SKM-1 treated with dmso at 0.1 percent for 144 hours (cell line): ENCODE results near the gene EARS2.
A peak's percentile ranks its signal among the peaks of the same experiment; 100 is the strongest.

ENCODE experiments used
- DNase-seq: peaks from one replicate; lab custom pipeline; 2025; ENCODE audit not compliant: unreplicated experiment; lab: John Stamatoyannopoulos, UW

EARS2 gene

DNA sequence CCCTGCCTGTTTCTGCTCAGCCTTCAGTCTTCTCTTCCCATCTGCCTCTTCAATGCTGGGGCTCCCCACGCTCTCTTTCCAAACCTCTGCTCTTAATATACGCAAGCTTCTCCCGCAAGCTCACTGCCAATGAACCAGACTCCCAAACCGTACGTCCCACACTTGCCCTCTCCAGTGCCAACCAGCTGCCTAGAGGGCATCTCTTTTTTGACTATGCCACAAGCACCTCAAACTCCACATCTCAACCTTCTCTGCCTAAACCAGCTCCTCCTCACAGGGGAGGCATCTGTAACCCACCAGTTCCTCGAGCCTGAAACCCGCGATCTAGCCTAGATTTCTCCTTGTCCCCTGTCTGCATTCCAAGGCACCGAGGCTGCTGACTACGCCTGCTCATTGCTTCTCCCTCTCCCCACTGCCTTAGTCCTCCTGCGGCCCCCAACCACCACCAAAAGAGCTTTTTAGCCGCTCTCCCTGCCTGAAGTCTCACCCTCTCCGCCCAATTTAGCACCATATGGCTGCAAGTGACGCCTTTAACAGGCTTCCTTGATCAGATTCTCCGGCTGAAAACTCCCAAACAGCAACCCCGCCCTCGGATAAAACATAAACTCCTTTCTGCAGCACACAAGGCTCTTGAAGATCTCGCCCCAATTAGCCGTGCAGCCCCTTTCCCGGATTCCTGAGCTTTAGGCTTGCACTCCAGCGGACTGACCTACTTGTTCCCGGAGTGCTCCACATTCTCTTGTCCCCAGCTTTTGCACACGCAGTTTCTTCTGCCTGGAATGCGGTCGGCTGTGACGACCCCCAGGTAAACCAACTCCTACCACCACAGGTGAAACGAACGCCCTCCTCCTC, 48.3 kb downstream of the EARS2 start:
- peak; percentile 52 for DNase-seq

DNA sequence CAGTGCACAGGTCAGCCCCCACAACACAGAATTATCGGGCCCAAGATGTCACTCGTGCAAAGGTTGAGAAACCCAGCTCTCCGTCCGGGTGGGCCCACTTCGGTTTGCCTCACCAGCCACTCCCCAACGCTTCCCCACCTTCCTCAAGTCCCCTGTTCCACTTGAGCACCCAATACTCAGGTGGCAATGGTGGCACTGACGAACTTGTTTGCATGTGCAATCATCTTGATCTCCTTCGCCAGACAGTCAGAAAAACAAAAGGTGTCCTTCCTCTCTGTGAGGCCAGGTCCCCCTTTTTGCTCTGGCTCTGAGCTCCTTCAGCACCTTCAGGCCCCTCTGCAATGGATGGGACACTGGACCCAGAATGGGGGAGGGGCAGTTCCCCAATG, 50.5 kb downstream of the EARS2 start:
- no peak for DNase-seq

DNA sequence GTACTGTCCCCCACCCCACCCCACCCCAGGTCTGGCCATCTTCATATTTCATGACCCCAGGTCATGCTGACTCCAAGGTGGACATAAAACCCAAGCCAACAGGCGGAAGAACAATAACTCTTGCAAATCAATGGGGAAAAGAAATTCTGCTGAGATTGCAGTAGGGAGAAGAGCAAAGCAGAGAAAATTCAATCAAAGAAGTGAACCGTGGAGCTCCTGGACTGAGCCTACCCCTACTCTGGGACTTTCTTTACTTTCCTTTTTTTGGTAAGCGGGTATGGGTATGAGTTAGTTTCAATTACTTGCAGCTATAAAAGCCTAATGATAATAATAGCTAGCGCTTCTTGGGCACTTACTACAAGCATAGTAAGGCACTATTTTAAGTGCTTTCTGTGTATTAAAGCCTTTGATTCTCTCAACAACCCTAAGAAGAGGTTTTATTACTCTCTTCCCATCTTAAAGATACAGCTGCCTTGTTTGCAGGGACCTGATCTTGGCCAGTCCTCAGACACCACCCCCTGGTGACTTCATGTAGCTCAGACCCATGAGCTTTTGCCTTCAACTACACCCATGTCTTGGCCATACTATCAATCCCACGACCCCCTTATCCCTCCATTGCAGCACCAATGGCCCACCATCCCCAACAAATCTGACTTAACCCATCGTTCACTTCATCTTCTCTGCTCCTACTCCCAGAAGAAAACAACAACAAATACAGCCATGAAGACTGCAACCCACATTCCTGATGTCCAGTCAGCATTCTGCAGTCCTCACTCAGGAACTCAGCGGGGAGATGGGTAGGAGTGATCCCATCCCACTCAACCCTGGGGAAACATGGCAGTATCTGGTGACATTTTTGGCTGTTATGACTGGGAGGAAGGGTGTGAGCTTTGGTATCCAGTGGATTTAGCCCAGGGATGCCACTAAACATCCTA, 51.2 kb downstream of the EARS2 start:
- no peak for DNase-seq

DNA sequence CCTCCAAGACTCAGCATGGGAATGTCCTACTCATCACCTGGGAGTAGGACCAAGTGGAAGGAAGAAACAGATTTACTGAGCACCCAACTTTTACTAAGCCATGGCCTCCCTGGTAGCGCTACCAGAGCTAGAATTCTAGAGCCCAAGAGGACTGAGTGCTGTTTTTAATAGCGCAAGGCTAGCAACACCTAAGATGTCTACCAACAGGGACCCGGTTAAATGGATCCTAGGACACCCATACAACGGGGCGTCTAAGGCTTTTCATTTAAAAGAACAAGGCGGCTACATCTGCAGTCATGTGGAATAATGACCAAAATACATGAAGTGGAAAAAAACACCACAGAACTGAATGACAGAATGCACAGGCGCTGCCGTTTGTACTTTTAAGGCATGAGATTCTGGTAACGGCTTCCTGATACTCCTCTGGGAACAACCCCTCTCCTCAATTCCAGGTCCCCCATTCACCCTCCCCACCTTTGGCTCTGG, 51.9 kb downstream of the EARS2 start:
- DNase-seq: no peak

DNA sequence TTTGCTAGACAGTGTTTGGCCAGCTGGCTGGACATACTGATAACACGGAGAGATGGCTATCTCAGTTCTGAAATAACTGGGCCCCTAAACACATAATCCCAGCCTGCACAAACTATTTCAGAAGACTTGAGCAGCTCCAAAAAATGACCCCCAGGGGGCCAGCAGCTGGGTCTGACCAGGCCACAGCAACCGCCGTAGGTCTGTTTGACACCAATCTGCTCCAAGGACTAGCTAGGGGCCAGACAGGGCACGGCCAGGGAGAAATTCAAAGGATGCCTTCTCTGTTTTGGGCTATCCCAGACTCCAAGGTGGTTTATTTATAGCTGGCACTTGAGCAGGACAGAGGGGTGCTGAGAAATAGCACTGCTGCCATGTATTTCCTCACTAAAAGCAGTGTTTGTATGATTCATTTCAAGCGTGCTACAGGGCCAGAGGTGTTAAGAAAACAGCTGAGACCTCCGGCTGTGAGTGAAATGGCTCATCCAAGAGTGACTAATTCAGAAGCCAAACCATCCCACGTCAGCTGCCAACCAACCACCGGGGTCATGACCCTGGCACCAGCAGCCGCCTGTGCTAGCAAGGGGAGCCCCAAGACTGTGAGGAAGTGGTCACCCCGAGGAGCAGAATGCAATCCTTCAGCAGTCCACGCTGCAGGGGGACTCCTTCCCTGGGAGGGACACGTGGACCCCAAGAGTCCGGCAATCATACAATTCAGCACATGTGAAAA, 52.5 kb downstream of the EARS2 start:
- no peak for DNase-seq

DNA sequence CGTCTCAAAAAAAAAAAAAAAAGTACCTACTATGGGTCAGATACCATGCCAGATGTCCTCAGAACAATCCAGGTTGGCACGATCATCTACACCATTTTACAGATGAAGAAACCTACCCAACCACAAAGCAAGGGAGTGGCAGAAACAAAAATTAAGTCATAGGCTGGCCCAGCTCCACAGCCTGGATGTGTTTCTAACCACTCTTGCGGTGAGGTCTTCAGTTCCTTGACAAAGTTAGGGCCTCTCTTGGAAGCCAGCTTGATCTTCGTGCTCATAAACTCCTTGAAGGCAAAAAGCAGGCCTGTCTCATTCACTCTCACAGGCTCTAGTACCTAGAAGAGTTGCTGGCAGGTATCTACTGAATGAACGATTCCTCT, 53.1 kb downstream of the EARS2 start:
- no peak for DNase-seq

DNA sequence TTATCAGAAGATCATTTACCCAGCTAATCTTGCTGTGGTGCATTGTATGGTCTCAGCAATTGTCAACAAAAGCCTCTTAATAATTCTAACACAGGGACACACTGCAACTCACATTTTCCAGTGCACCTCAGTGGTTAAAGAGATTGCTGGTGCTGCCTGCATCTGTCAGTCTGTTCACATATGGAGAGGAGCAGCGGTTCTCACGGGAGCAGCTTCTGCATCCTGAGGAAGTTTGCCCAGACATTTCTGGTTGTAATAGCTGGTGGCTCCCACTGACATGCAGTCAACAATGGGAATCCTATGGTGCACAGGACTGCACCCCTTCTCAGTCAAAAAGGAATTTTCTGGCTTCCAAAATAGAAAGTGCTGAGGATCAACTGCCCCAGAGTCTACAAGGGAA, 54.7 kb downstream of the EARS2 start:
- no peak for DNase-seq

DNA sequence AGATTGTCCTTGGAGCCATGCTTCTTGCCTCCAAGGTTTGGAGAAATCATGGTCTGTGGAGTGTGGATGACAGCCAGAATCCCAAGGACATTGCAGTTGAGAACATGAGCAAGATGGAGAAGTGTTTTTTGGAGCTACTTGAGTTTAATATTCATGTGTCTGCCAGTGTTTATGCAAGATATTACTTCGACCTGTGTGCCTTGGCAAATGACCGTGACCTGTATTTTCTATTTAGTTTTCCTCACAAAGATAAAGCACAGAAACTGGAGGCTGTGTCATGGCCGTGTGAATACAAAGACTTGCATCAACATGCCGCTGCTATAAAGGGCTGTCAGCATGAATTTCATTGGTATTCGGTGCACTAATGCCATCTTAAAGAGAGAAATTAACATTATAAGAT, 55.9 kb downstream of the EARS2 start:
- DNase-seq: no peak

DNA sequence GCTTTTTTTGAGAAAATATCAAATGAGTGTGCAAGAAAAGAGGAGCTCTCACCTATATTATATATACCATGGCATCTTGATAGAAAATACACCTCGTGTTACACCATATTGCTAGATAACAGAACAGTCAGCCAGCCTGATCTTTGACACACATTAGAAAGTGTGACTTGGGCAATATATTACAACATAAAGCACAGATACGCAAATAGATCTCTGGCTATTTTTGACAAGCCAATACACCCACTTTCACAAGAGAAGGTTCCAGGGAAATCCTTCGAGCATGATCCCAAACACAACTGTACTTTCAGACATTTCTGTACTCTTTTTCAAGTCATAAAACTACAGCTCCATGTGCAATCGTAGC, 56.3 kb downstream of the EARS2 start:
- DNase-seq: no peak

DNA sequence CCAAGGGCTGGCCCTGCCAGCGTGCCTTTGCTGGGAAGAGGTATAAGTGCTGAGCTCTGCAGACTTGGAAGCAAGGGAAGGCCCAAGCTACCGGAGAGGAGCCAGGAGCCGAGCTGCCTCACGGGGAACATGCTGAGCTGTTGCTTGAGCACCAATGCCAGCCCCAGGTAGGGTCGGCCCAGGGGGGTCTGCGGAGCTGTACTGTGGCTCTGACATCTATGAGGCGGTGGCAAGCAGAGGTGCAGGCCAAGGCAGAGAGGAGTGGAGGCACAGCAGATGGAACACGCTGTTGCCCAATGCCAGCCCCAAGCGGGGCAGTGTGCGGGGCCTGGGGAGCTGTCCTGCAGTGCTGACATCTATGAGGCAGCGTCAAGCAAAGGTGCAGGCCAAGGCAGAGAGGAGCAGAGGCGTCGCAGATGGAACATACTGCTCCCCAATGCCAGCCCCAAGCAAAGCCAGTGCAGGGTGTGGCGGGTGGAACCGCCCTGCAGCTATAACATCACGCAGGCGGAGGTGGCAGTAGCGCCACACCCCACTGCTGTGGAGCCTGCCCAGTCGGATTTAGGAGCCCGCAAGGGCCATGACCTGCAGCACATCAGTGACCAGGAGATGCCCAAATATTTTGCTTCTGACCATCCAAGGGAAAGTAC, 56.8 kb downstream of the EARS2 start:
- DNase-seq: no peak

DNA sequence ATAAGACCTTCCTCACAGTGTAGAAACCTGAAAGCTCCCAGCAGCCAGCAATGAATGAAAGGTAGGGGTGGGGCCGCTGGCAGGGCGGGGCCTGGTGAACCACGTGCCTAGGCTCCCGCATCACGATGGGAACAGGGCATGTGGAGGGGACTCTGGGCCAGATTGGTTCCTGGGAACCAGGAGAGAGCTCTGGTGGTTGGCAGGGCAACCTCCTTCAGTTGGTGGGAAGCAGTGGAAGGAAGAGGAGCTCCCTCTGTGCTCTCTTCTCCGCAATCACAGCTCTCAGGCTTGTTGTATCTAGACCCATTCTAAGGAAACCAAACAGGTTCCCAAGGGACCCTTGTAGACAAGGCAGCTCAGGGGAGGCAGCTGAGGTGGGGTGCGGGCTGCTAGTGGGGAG, 57.3 kb downstream of the EARS2 start:
- DNase-seq: no peak

DNA sequence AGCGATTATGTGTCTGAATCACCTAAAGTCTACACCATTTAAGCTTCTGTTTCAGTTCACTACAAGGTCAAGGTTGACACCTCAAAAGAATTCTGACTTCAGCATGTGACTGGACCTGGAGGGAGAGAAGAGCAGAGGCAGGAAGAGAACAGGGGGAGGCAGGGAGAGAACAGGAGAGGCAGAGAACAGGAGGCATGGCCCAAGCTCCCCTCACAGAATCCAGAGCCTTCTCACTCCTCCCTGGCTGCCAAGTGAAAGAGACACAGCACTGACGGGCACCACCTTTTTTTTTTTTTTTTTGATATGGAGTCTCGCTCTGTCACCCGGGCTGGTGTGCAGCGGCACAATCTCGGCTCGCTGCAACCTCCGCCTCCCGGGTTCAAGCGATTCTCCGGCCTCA, 58.3 kb downstream of the EARS2 start:
- no peak for DNase-seq

DNA sequence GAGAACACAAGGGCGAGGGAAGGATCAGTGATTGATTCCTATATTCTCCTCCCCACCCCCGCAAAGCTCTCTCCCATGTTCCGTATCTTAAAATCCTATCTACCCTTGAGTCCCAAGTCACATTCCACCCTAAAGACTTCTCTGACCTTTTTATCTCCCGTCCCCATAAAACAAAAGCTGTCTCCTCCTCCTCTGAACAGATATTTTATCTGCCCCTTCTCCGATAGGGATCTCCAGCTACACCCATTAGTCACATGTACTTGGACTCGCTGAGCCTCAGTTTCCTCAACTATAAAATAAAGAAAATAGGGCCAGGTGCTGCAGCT, 59.6 kb downstream of the EARS2 start:
- DNase-seq: no peak

DNA sequence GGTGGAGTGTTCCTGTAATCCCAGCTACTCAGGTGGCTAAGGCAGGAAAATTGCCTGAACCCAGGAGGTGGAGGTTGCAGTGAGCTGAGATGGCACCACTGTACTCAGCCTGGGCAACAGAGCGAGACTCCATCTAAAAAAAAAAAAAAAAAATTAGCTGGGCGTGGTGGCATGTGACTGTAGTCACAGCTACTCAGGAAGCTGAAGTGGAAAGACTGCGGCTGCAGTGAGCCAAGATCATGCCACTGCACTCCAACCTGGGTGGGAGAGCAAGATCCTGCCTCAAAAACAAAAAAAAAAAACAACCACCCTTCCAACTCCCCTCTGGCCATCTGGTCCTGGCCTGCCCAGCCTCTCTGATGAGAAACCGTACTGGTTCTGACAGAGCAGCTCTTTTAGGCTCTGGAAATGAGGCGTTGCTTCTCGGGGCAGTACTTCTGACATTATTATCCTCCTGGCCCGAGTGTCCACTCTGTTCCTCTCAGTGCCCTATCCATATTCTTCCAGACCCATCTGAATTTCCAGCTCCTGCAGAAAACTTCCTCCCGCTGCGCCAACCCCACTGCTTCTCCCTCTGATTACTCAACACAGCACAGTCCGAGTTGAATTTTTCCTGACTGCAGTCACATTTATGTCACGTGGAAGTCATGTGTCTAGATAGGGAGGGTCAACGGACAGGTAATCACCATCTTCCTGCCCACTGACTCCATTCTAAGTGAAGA, 60.2 kb downstream of the EARS2 start:
- no peak for DNase-seq

DNA sequence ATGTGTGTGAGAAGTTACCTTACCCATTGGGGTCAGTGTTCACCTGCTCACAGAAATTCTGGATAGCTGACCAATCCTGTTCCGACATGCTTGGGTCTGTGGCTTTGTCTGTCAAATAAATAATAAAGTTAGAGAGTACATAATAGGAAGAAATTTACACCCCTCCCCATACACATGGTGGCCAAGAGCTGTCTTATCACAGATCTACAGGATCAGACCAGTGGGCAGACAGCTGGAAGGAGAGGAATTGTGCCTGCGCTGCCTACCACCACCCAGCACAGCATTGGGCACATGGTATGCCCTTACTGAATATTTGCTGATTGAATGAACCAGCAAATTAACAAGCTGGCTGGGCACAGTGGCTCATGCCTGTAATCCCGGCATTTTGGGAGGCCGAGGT, 61.5 kb downstream of the EARS2 start:
- DNase-seq: no peak

DNA sequence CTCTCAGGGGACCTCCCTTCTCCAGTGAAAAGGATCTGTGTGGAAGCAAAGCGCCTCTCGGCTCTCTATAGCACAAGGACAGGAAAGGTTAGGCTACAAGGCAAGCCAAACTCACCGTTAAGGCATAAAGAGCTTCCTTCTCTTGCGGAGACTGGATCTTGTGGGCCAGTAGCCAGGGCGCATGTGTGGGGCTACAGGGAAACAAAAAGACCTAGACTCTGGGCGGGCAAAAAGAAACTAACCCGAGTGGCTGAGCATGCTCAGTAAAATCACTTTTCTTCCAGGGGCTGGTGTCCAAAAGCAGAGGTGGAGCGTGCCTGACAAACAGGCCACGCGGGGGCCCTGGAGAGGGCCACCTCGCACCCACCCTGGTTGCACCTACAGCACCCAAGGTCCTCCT, 63.0 kb downstream of the EARS2 start:
- no peak for DNase-seq

DNA sequence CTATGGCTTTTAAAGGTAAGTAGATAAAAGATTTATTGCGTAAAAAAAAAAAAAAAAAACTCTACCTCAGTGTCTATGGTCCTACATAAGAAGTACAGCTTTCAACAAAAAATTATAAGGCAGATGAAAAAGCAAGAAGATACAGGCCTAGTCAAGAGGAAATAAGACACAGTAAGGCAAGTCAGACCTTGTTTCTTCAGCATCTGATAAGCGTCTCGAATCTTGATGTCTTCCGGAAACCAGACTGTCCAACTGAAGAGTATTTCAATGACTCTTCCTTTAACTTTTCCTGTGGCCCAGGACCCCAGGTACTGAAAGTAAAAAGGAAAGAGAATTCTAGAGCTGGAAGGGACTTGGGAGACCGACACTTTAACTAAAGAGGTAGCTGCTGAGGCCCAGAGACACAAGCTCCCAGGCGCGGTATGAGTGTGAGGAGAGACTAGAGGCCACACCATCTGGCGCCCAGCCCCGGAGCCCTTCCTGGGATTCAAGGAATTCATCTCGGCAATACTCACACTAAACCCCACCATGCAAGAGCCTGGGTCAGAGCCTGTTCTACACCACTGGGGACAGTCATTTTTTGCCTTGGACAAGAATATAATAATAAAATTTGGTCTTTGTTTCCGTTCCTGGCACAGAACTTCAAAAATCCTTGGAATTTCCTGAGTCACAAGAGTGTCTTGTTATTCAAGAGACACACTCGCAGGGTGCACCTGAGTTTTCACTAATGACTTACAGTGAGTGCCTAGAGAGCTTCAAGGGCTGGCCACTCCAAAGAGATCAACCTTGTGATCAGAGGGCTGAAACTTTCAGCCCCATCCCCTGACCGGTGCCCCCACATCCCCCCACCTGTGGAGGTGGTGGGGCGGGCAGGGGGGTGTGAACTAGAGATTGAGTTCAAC, 65.4 kb downstream of the EARS2 start:
- DNase-seq: no peak

DNA sequence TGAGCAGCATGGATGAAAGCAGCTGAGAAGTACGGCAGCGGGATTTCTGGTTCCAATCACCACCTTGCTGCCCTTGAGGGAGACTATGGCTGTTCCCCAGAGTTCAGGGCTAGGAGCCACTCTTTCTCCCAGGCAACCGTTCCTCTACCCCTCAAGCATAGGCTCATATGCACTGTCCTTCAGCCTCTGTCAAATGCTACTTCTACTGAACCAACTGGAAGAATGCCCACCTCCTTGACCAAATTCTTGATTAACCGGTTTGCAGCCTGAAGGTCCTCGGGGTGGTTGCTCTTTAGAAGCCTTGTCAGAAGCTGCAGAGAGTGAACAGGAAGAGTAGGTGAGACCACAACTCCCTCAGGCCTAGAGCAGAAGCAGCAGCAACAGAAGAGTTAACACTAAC, 70.7 kb downstream of the EARS2 start:
- DNase-seq: no peak

DNA sequence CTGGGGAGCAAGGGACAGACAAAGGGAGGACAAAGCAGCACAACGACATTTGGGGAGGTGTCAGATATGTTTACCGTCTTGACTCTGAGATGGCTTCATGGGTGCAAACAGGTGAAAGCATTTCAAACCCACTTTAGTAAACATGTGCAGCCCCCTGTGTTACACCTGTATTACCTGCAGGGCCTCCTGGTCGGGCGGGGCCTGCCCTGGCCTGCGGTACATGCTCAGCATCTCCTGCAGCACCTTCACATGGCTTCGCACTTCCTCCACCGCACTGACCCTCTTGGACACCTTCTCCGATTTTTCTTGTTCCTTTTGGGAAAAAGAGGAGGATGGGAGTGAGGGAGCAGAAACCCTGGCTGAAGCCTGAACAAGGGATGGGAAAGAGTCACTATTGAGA, 71.3 kb downstream of the EARS2 start:
- DNase-seq: no peak

DNA sequence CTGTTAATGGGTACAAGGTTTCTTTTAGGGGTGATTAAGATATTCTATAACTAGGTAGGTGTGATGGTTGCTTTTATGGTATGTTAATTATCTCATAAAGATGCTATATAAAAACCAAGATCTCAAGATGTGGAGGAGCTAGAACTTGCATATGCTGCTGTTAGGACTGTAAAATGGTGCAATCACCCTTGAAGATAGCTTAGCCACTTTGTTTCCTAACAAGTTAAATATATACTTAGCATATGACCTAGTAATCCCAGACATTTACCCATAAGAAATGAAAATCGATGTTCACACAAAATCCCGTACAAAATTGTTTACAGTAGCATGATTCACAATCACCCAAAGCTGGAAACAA, 71.9 kb downstream of the EARS2 start:
- no peak for DNase-seq
